Measurements from ENCODE around the gene PSMB2. TPM values are rescaled to one million over a fixed set of nuclear protein-coding genes. Genes with fewer than 3 reads are reported as not detected.

Gene PSMB2
- total and polyA plus RNA-seq, 10 of the 15 experiments (the other 5 are each of a cell fraction or from before 2014, with no cell fraction given) = 71.7 to 299 (median 145) TPM

DNA sequence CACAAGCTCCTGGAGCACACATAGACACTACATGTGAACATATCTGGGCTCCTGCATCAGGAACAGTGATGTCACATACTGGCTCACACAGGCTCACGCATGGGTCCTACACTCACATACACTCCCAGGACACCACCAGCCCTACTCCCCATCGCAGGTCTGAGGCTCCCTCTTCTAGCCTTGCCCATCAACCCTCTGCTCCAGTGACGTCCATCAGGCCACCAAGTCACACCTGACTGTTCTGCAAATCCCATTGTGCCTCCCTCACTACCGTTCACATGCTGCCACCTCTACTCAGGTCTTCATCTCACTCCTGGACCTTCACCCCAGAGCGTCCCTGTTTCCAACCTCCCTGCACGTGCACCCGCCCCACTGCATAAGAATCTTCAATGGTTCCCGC, 50.1 kb downstream of the PSMB2 start:
- Histone ChIP-seq H3K79me2 (ENCODE audit: control insufficient read depth, insufficient read depth, low read length) (no peaks in the 10 kb centered on the region), H4K20me1 (ENCODE audit: control insufficient read depth, insufficient read depth) (no peaks in the 10 kb centered on the region), H3K36me3 (ENCODE audit: control insufficient read depth in 2 of 2, insufficient read depth in 2 of 2, low read length in 1 of 2) (peaks cover 0 to 2% of the 10 kb centered on the region in 2 experiments; a peak in 2 of 4 replicates), H3K9me3 (replicated peaks; ENCODE audit: control insufficient read depth, insufficient read depth, low read length) (no peaks in the 10 kb centered on the region), H3K4me1 (ENCODE audit: control insufficient read depth, insufficient read depth, low read length) (no peaks in the 10 kb centered on the region), H3K9ac (ENCODE audit: control insufficient read depth, insufficient read depth, low read length) (no peak overlapping the region), H3K4me2 (ENCODE audit: control insufficient read depth, insufficient read depth) (no peak overlapping the region), H3K27me3 (replicated peaks in 1 of 2; ENCODE audit: control insufficient read depth in 2 of 2, insufficient read depth in 2 of 2, low read length in 1 of 2) (no peaks in the 10 kb centered on the region), H3K27ac (ENCODE audit: control insufficient read depth, insufficient read depth) (no peak overlapping the region), H3K4me3 (no peak overlapping the region), H2AFZ (ENCODE audit: control insufficient read depth, low read depth, low read length) (no peak overlapping the region)
- SMC1A ChIA-PET (ENCODE audit: uncharacterized antibody, unreplicated experiment) = no interaction called here
- DNase-seq (ENCODE audit: low read depth, low spot score) (no peak), ATAC-seq (no peak), FAIRE-seq (no peak)
- intact Hi-C loops (cut with micrococcal nuclease; ENCODE audit: unreplicated experiment) (no loop called here), in situ Hi-C loops (cut with MboI) (no loop called here)
- POLR2A ChIA-PET = no interaction called here
- TF ChIP-seq POLR2AphosphoS5 (IDR thresholded peaks at IDR 0.05; ENCODE audit: low read length) (no peak), NR2F1 (conservative IDR thresholded peaks at IDR 0.05) (no peak), RFX5 (IDR thresholded peaks at IDR 0.05; ENCODE audit: low read depth, low read length) (no peak), SUPT20H (IDR thresholded peaks at IDR 0.05; ENCODE audit: borderline replicate concordance, control insufficient read depth, low read depth, low read length) (no peak), DPF2 (IDR thresholded peaks at IDR 0.05) (no peak)
- WGBS (ENCODE audit: insufficient coverage, insufficient replicate concordance, low lambda C conversion rate, missing lambda C conversion rate) = 83% methylated on average over 8 of the region's 8 CpGs
- CTCF ChIA-PET = interaction anchor here (1.3 kb wide), 1 partner anchor 125 kb away, joined by 3 read pairs; no protein-coding TSS in a partner anchor
- no TSS peak for BruUV-seq (replicated peaks)
- RAD21 ChIA-PET (ENCODE audit: unreplicated experiment) = no interaction called here

- ATAC-seq (no peak), FAIRE-seq (no peak), DNase-seq (ENCODE audit: low read depth, low spot score) (no peak)
- RAD21 ChIA-PET (ENCODE audit: unreplicated experiment) = interaction anchor here (1.0 kb wide), 1 partner anchor 22 kb away, joined by 3 read pairs; no protein-coding TSS in a partner anchor
- H3K27me3 ChIP-seq (replicated peaks in 1 of 2; ENCODE audit: control insufficient read depth in 2 of 2, insufficient read depth in 2 of 2, low read length in 1 of 2) = no peaks in the 10 kb centered on the region
- H2AFZ ChIP-seq (ENCODE audit: control insufficient read depth, low read depth, low read length) = no peak overlapping the region
- H3K79me2 ChIP-seq (ENCODE audit: control insufficient read depth, insufficient read depth, low read length) = no peaks in the 10 kb centered on the region
- 93% methylated on average over 25 of the region's 25 CpGs for whole genome bisulfite sequencing (ENCODE audit: insufficient coverage, insufficient replicate concordance, low lambda C conversion rate, missing lambda C conversion rate)
- H3K9me3 ChIP-seq (replicated peaks; ENCODE audit: control insufficient read depth, insufficient read depth, low read length) = no peaks in the 10 kb centered on the region
- no peak overlapping the region for H3K4me2 ChIP-seq (ENCODE audit: control insufficient read depth, insufficient read depth)
- H3K9ac ChIP-seq (ENCODE audit: control insufficient read depth, insufficient read depth, low read length) = no peak overlapping the region
- no peaks in the 10 kb centered on the region for H3K4me1 ChIP-seq (ENCODE audit: control insufficient read depth, insufficient read depth, low read length)
- POLR2A ChIA-PET = no interaction called here
- SMC1A ChIA-PET (ENCODE audit: uncharacterized antibody, unreplicated experiment) = no interaction called here
- BruUV-seq (replicated peaks) = no TSS peak
- in situ Hi-C loops (cut with MboI) (no loop called here), intact Hi-C loops (cut with micrococcal nuclease; ENCODE audit: unreplicated experiment) (no loop called here)
- H3K36me3 ChIP-seq (ENCODE audit: control insufficient read depth in 2 of 2, insufficient read depth in 2 of 2, low read length in 1 of 2) = no peaks in the 10 kb centered on the region
- CTCF ChIA-PET = interaction anchor here (1.3 kb wide), 1 partner anchor 125 kb away, joined by 3 read pairs; no protein-coding TSS in a partner anchor
- H4K20me1 ChIP-seq (ENCODE audit: control insufficient read depth, insufficient read depth) = no peaks in the 10 kb centered on the region
- H3K4me3 ChIP-seq = no peak overlapping the region
- H3K27ac ChIP-seq (ENCODE audit: control insufficient read depth, insufficient read depth) = no peak overlapping the region
- no peak for TF ChIP-seq SMAD5 (IDR thresholded peaks at IDR 0.05; ENCODE audit: low read depth)
- no peak for TF ChIP-seq GATAD2B (conservative IDR thresholded peaks at IDR 0.05; ENCODE audit: low read depth)
- TF ChIP-seq, protein P1, sequence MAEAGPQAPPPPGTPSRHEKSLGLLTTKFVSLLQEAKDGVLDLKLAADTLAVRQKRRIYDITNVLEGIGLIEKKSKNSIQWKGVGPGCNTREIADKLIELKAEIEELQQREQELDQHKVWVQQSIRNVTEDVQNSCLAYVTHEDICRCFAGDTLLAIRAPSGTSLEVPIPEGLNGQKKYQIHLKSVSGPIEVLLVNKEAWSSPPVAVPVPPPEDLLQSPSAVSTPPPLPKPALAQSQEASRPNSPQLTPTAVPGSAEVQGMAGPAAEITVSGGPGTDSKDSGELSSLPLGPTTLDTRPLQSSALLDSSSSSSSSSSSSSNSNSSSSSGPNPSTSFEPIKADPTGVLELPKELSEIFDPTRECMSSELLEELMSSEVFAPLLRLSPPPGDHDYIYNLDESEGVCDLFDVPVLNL (IDR thresholded peaks at IDR 0.05; ENCODE audit: low read depth, low read length) = no peak
- no peak for TF ChIP-seq SRF (IDR thresholded peaks at IDR 0.05; ENCODE audit: low read depth in 2 of 2, low read length in 2 of 2)
- TF ChIP-seq, protein P2, sequence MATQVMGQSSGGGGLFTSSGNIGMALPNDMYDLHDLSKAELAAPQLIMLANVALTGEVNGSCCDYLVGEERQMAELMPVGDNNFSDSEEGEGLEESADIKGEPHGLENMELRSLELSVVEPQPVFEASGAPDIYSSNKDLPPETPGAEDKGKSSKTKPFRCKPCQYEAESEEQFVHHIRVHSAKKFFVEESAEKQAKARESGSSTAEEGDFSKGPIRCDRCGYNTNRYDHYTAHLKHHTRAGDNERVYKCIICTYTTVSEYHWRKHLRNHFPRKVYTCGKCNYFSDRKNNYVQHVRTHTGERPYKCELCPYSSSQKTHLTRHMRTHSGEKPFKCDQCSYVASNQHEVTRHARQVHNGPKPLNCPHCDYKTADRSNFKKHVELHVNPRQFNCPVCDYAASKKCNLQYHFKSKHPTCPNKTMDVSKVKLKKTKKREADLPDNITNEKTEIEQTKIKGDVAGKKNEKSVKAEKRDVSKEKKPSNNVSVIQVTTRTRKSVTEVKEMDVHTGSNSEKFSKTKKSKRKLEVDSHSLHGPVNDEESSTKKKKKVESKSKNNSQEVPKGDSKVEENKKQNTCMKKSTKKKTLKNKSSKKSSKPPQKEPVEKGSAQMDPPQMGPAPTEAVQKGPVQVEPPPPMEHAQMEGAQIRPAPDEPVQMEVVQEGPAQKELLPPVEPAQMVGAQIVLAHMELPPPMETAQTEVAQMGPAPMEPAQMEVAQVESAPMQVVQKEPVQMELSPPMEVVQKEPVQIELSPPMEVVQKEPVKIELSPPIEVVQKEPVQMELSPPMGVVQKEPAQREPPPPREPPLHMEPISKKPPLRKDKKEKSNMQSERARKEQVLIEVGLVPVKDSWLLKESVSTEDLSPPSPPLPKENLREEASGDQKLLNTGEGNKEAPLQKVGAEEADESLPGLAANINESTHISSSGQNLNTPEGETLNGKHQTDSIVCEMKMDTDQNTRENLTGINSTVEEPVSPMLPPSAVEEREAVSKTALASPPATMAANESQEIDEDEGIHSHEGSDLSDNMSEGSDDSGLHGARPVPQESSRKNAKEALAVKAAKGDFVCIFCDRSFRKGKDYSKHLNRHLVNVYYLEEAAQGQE (IDR thresholded peaks at IDR 0.05; ENCODE audit: low read depth, low read length) = no peak
Measured at GRCh38 chr1:35590476-35591040, 50.8 kb downstream of the PSMB2 start.
